NCI-H446 treated with DMSO at 0.1 percent for 48 hours (cell line): ENCODE results near the gene PDK2.
A peak's percentile ranks its signal among the peaks of the same experiment; 100 is the strongest.

Experiments
- DNase-seq: peaks from one replicate; lab custom pipeline; 2025; lab: John Stamatoyannopoulos, UW

PDK2 gene

DNA sequence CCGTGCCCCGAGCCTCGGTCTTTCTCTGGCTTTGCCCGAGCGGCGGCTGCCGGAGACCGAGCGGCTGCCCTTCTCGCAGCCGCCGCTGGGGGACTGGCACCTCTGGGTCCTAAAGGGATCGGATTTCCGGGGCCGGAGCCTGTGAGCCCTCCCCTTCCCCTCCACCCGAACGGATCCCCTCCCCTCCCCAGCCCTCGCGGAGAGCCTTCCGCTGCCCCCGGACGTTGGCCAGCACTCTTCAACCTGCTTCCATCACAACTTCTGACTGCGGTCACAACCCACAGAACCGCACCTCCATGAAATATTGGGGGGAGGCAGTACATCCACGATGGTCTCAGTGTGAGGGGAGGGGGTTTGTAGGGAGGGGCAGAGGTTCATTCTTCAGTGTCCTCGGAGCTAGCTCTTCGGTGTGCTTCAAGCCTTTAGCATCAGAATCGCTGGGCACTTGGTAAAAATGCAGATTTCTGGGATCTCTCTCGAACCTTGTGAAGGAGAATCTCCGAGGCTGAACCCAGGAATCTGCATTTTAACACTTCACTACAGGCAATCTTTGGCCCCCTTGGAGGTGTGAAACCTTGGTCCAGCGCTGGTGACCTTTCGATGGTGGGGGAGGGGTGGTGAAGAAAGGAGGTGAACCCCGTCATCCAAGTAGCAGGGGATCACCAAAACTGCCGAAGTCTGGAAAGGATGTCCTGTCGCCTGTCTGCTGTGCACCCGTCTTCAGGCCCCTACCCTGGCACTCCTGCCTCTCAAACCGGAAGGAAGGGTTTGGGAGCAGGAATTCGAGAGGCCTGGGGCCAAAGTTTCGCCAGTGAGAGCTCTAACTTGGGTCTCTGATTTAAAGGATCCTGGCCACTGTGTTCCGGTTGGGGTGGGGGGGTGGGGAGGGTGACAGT, 56.1 kb downstream of the PDK2 start:
- DNase-seq, result peak; percentile 66

DNA sequence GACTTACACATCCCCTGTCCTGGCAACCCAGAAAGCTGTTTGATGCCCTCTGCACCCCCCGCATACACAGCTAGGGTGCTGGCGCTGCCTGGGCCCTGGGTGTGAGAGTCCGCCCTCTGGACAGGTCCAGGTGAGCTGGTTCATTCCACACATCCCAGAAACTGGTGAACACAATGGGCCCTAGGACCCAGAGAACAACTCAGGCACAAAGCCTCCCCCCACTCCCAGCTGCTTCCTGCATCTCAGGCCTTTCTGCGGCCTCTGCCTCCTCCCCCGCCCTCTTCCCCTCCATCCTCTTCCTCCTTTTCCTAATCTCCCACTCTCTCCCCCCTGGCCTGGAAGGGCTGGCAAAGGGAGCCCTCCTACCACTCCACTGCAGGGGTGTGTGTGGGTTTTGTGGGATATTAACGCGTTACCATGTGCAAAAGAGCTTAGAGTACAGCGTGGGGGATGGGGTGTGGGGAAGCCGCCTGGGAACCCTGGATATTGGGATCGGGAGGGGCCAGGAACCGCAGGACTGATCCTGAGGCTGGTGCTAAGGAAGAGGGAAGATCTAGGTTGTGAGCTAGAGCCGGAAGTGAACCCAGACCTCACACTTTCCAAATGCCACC, 56.9 kb downstream of the PDK2 start:
- peak; percentile 64 for DNase-seq

DNA sequence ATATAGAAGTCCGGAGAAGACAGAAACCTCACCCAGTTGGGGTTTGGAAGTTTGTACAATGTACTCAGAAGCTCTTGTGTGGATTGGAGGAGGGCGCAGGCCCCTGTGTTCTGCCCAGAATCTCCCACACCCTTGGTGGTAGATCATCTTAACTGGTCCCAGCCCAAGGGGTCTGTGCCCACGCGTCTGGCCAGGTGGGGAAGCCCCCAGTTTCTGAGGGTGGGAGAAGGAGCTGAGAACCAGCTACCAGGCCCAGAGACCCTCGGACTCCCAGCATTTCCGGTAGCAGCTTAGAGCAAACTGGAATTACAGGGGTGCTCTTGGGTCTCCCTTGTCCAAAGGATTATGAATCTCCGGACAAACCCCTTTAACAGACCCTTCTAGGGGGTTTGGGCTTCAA, 57.6 kb downstream of the PDK2 start:
- DNase-seq, result no peak

DNA sequence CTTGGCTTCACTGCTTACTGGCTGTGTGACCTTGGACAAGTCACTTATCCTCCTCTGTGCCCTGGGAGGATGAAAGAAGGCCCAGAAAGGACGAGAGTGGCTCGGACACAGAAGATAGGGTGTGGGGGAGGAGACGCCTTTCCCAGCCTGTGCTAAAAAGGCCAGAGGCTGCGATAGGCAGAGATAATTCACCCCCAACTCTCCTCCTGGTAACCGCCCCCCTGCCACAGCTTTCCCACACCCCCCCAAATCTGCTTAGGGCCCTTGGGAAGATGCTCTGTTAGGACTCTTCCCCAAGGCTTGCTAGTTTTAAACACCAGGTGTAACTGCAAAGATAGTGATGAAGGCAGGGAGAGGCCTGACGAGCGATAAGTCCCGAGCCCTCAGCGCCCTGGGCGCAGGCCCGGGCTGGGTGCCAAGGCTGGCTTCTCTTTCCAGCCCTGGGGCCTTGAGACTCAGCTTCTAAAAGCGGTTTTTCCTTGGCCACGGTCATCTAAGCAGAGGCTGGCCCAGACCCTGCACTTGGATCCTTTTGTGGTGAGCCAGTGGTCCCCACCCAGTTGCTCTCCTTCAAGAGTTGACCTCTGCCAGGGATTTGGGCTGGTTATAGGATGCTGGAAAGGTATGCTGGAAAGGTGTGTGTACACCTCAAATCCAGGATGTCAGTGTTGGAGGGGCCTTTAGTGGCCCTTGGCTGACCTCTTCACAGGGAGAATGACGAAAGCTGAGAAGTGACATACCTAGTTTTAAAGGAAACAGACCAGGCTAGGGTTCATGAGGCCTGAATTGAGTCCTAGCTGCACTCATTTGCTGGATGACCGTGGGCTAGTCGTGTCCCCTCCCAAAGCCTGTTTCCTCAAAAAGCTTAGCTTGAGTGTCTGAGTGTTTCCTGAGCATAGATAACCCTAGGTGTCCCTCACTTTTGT, 58.8 kb downstream of the PDK2 start:
- DNase-seq, result no peak

DNA sequence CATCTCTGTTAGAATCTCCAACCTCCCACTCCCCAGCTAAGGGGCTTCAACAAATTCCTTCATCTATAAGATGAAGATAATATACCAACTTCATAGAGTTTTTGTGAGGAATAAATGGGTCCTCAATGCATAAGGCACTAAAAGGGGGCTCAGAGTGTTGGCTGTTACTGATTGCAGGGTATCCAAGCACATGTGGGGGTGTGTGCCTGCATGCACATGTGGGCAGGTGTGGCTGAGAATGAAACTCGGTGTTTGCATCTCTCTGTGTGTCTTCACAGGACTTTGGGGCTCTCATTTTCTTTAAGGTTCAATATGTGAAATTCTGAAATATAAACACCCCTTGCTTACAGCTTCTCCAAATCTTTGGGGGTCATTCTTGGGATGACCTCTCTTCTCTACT, 59.5 kb downstream of the PDK2 start:
- no peak for DNase-seq

DNA sequence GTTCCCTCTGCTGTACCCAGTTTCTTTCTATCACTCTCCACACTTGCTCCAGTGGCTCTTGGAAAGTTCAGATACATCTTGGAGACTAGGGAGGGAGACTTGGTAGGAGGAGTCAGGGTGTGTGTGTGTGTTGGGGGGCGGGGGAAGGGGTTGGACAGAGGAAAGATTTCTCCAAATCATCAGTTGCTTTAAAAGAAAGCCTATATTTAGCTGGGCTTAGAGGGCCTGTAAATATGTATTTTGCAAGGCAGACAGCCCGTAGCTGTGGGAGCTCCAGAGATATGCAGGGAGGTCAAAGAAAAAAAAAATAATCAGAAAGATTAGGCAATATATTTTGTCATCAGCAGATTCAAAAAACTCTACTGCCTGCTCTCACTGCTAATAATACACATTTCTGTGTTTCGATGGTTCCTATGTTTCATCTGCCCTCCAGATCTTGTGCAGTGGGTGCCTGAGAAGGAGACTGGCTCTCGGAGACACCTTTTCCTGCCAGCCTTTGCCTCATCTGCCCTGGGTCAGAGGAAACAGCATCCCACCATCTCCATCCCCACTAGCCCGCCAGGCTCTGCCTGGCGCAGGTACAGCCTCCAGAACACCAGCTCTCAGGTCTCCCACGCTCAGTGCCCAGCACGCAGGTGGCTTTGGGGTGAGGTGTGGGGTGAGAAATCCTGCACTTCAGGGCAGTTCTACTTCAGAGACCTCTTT, 60.1 kb downstream of the PDK2 start:
- DNase-seq, result no peak

DNA sequence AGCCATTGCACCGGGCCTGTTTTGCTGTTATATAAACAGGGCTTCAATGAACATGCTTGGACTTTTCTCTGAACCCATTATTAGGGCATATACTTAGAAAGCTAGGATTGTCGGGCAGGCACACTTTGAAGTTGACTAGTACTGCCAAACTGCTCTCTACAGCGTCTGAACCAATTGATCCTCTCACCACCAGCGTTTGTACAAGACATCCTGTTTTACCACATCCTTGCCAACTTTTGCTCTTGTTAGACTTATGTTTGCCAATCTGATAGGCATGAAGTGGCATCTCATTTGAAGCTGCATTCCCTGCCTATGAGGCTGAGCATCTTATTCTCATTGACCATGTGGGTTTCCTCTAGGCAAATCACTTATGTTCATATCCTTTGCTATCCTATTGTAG, 62.7 kb downstream of the PDK2 start:
- no peak for DNase-seq

DNA sequence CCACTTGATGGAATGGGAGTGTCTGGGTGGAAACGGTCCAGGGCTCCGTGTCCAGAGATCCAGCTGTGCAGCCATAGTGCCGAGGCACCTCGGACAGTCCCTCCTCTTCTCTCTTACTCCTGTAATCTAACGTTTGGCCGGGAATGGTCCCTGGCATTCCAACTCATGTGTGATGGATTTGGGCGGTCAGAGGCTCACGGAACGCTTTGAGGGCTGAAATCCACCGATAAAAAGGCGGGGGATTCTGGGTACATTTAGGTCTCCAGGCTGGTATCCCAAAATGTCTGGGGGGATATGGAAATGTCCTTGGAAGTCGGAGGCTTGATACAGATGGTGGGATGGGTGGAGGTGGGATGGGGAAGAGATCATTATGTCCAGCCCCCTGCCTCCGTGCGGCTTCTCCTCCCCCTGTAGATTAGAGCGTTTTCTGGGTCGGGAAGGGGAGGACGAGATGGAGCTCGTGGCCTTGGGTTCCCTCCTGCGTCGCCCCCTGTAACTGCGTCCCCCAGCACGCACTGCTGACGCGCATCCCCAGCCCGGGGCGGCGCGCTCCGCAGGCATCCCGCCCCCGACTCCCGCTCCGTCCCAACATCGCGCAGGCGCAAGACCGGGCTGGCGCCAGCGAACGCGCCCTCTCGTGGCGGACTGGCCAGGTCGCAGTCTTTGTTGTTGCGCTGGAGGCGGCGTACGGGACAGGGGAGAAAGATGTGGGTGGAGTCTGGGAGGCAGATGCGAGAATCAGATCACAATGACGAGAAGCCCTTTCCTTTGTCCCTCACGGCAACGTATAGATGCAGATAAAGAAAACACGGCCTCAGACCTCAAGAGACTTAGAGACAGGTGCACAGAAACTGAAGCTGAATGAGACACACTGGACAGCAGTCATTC, 66.1 kb downstream of the PDK2 start:
- peak; percentile 76 for DNase-seq
